Upper lobe of left lung (tissue), 4 donors: Measurements from ENCODE around the gene TAF6.

Source experiments
- EP300 ChIP-seq, 4 donors: sonication (generic); formaldehyde crosslinking; IDR thresholded peaks; one replicate each; pipeline ENCODE4 v1.5.1; 2017; ENCODE audit warnings: antibody characterized with exemption in 4 of 4, control low read depth in 2 of 4
- TF ChIP-seq, protein P1 (sequence below), 6 experiments: fragments of 450-650 bp in 4 of 6; fragments of 200-600 bp in 2 of 6; sonication (generic) in 2 of 6; IDR thresholded peaks; one replicate each; pipeline ENCODE4 v1.5.1; 2016 to 2019; ENCODE audit warnings: antibody characterized with exemption in 6 of 6

DNA sequence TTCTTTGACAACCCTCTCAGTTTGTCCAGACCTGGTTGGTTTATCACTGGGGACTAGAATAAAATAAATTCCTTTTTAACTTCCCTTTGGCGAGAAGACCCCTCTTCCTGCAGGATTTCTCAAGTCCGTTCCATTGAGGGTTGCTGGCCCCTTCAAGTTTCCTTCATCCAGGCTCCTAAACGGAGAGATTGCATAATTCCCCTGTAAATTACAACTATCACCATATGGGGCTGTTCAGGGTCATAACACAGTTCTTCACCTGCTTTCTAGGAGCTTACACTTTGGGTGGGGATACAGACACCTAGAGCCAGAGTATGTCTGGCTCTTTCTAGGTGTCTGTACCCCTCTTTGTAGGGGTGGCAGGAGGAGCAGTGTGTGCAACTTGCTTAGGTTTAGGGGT lies 33.6 kb downstream of the TAF6 start:
- TF ChIP-seq, protein P1, sequence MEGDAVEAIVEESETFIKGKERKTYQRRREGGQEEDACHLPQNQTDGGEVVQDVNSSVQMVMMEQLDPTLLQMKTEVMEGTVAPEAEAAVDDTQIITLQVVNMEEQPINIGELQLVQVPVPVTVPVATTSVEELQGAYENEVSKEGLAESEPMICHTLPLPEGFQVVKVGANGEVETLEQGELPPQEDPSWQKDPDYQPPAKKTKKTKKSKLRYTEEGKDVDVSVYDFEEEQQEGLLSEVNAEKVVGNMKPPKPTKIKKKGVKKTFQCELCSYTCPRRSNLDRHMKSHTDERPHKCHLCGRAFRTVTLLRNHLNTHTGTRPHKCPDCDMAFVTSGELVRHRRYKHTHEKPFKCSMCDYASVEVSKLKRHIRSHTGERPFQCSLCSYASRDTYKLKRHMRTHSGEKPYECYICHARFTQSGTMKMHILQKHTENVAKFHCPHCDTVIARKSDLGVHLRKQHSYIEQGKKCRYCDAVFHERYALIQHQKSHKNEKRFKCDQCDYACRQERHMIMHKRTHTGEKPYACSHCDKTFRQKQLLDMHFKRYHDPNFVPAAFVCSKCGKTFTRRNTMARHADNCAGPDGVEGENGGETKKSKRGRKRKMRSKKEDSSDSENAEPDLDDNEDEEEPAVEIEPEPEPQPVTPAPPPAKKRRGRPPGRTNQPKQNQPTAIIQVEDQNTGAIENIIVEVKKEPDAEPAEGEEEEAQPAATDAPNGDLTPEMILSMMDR (IDR thresholded peaks at IDR 0.05), result no peak
- no peak for TF ChIP-seq EP300 (IDR thresholded peaks at IDR 0.05)
